MG63 (cell line): ENCODE results near the gene PIAS1. TPM values are rescaled to one million over a fixed set of nuclear protein-coding genes. Genes with fewer than 3 reads are reported as not detected.
"Not testable (repeated sequence)": the region's sequence is repeated elsewhere in the genome, so short reads cannot be mapped to it uniquely, and the experiment has no call there.

ENCODE experiments used
- DNase-seq: peaks from one replicate; pipeline ENCODE4 v3.0.0-alpha.2; 2020
- H3K27me3 ChIP-seq: fragments of 250-450 bp; sonication (Bioruptor Pico); 2 replicates; pipeline ENCODE4 v1.5.1; 2020; ENCODE audit warnings: mild to moderate bottlenecking, moderate library complexity
- H3K36me3 ChIP-seq: fragments of 250-450 bp; sonication (Bioruptor Pico); 2 replicates; pipeline ENCODE4 v1.5.1; 2020; ENCODE audit warnings: mild to moderate bottlenecking, moderate library complexity
- H3K4me3 ChIP-seq: fragments of 250-450 bp; sonication (Bioruptor Pico); 2 replicates; pipeline ENCODE4 v1.5.1; 2020; ENCODE audit warnings: mild to moderate bottlenecking, moderate library complexity
- H3K9me3 ChIP-seq: fragments of 250-450 bp; sonication (Bioruptor Pico); 2 replicates; pipeline ENCODE4 v1.5.1; 2020; ENCODE audit warnings: mild to moderate bottlenecking, moderate library complexity
- total RNA-seq: library from RNA; depleted of rRNA; stranded (reverse); fragments of >200 nt; shearing (Covaris generic); gene quantifications from 2 replicates; pipeline ENCODE4 v1.2.3, GENCODE V29; 2014; ENCODE audit warnings: low replicate concordance

Gene PIAS1
- total RNA-seq, 1 experiment from 2014 or later: 30.4 TPM

GRCh38 chr15:68221530-68222431 is 167.7 kb downstream of the PIAS1 start:
- H3K36me3 ChIP-seq: peaks cover 55% of the 10 kb centered on the region
- not testable (repeated sequence) for H3K4me3 ChIP-seq, H3K27me3 ChIP-seq, H3K9me3 ChIP-seq, DNase-seq

DNA sequence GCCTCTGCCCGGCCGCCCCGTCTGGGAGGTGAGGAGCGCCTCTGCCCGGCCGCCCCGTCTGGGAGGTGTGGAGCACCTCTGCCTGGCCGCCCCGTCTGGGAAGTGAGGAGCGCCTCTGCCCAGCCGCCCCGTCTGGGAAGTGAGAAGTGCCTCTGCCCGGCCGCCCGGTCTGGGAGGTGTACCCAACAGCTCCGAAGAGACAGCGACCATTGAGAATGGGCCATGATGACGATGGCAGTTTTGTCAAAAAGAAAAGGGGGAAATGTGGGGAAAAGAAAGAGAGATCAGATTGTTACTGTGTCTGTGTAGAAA is 168.3 kb downstream of the PIAS1 start:
- H3K4me3 ChIP-seq, H3K27me3 ChIP-seq, H3K9me3 ChIP-seq, DNase-seq: not testable (repeated sequence)
- H3K36me3 ChIP-seq: peaks cover 55% of the 10 kb centered on the region

- Histone ChIP-seq H3K4me3 (no peak overlapping the region), H3K9me3 (no peaks in the 10 kb centered on the region), H3K36me3 (peaks cover 61% of the 10 kb centered on the region), H3K27me3 (no peaks in the 10 kb centered on the region)
- DNase-seq: no peak
These were observed 169.1 kb downstream of the PIAS1 start for GRCh38 chr15:68223171-68223570.

- no peaks in the 10 kb centered on the region for H3K9me3 ChIP-seq
- peaks cover 59% of the 10 kb centered on the region for H3K36me3 ChIP-seq
- no peak for DNase-seq
- no peak overlapping the region for H3K4me3 ChIP-seq
- no peaks in the 10 kb centered on the region for H3K27me3 ChIP-seq
These were observed 170.0 kb downstream of the PIAS1 start for GRCh38 chr15:68224108-68224507.

DNA sequence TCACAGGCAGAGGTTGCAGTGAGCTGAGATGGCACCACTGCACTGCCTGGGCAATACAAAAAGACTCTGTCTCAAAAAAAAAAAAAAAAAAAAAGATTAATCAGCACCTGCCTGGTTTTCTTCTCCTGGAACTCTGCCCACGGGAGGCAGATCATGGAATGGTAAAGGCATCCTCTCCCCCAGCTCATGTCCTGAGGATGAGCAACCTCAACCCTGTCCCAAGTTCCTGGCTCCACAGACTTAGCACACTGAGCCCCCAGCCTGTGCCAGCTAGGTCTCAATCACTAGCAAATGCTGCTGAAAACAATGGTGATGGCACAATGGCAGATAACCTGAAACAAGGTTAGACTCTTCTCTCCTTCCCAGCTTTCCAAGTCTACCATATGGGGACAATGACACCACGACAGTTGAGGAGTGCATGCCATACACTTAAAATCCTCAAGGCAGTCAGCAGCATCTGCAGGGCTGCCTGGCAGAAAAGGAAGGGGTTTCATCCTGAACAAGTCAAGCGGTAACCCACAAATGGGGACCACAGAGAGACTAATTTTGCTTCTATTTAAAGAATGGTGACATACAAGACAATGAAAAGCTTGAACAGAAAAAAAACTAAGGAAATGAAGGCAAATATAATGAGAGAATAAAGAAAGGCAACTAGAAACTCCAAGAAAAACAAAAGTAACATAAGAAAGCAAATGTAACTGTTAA is 170.6 kb downstream of the PIAS1 start:
- H3K27me3 ChIP-seq: no peaks in the 10 kb centered on the region
- H3K36me3 ChIP-seq: peaks cover 53% of the 10 kb centered on the region
- no peak overlapping the region for H3K4me3 ChIP-seq
- H3K9me3 ChIP-seq: no peaks in the 10 kb centered on the region
- DNase-seq: no peak

DNA sequence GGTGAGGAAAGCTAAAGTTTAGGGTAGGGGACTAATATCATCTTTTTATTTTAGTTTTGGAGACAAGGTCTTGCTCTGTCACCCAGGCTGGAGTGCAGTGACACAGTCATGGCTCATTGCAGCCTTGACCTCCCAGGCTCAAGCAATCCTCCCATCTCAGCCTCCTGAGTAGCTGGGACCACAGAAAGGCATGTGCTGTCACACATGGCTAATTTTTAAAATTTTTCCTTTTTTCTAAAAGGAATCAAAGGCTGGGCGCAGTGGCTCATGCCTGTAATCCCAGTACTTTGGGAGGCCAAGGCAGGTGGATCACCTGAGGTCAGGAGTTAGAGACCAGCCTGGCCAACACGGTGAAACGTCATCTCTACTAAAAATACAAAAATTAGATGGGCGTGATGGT is 171.3 kb downstream of the PIAS1 start:
- DNase-seq, H3K27me3 ChIP-seq, H3K4me3 ChIP-seq, H3K9me3 ChIP-seq: not testable (repeated sequence)
- H3K36me3 ChIP-seq: peaks cover 46% of the 10 kb centered on the region

GRCh38 chr15:68227643-68228142 is 173.6 kb downstream of the PIAS1 start:
- H3K27me3 ChIP-seq: no peaks in the 10 kb centered on the region
- no peaks in the 10 kb centered on the region for H3K9me3 ChIP-seq
- H3K4me3 ChIP-seq: peak overlapping the region; percentile 97
- no peak for DNase-seq
- H3K36me3 ChIP-seq: peaks cover 40% of the 10 kb centered on the region

DNA sequence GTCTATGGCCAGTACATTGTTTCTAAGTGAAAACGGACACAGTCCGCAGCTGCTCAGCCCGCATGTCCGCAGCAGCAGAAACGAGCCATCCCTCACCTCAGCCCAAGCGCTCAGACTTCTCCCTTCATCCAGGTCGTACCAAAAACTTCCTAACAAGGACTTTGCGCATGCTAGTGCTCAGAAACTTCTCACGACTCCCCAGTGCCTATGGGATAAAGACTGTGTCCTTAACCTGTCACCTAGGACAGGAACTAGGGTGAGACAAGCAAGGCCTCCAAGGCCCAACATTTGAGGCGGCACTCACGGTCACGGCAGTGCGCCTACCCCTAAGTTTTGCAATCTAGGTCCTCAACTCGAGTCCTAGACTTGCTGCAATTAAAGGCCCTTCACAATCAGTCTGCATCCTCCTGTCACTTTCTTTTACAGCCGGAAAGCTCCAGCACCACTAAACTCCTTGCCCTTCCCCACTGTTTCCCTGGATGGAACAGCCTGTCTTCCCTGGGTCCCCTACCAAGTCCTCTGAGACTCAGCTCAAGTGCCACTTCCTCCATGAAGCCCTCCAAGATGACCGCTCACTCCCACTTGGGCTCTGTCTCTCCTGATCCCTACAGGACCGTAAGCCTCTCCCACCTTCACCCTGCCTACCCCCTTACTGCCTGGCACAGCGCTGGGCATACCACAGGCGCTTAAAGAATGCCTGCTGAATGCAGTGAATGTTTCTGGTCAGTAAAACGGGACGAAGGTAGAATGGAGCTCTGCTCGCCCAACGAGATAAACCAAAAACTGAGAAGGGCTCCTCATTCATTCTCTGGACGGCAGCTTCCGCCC is 174.2 kb downstream of the PIAS1 start:
- Histone ChIP-seq H3K36me3 (peaks cover 35% of the 10 kb centered on the region), H3K27me3 (no peaks in the 10 kb centered on the region), H3K9me3 (no peaks in the 10 kb centered on the region), H3K4me3 (peak overlapping the region; percentile 97)
- DNase-seq: peak; percentile 38

DNA sequence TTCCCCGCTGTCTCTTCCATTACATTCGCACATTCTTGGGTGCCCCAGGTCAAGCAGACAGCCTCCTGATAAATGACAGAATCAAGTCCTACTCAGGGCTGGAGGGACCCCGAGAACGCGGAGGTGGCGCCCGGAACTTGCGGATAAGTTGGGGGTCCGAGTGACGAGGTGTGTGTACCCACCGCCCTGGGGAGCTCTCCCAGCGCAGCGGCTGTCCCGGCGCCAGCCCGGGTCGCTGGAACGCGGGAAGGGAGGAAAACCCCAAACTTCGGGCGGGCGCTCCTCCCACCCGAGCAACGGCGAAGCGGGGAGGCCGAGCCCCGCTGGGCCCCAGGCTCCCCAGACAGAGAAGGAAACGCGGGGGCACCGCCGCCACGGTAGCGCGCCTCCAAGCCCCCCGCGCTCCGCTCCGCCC is 174.9 kb downstream of the PIAS1 start:
- no peak for DNase-seq
- Histone ChIP-seq H3K9me3 (no peaks in the 10 kb centered on the region), H3K4me3 (peak overlapping the region; percentile 97), H3K36me3 (peaks cover 29% of the 10 kb centered on the region), H3K27me3 (no peaks in the 10 kb centered on the region)

DNA sequence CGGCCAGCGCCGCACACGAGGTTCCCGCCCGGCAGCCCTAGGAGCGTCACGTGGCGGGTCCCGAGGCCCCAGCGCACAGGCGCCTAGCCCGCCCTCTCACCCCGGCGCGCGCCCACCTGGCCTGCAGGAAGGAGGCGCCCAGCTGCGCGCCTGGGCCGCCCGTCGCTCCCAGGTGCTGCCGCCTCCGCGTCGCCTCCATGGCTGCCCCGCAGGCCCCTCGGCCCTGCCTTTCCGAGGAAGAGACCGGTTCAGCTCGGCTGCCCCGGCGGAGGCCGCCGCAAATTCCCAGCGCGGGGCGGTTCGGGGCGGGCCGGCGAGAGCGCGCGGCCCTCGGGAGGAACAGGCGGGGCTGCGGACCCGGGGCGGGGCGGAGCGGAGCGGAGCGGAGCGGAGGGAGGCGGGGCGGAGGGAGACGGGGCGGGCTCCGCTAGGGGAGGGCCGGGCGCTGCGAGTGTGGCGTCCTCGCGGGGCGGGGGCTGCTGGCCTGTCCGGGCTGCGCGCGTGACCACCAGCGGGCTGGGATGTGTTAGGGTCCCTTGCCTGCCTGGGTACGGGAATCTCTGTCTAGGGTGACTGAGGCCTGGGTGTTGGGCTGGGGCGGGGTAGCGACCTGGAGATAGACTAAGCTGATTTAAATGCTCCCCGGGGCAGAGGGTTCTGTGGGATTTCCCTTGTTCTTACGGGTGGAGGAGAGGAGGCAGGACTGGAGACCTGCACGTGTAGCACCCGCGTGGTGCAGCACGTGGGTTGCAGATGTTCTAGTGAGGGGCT is 175.5 kb downstream of the PIAS1 start, which contains the start of gene CLN6:
CLN6 (minus strand) TSS at position 343 of the 771 bp plus-strand sequence; CDS start at position 199, 144 bp downstream.
- DNase-seq: peak; percentile 80
- H3K36me3 ChIP-seq: peaks cover 28% of the 10 kb centered on the region
- H3K27me3 ChIP-seq: no peaks in the 10 kb centered on the region
- peak within 1 kb of the TSS; percentile 97 for H3K4me3 ChIP-seq
- no peaks in the 10 kb centered on the region for H3K9me3 ChIP-seq

DNA sequence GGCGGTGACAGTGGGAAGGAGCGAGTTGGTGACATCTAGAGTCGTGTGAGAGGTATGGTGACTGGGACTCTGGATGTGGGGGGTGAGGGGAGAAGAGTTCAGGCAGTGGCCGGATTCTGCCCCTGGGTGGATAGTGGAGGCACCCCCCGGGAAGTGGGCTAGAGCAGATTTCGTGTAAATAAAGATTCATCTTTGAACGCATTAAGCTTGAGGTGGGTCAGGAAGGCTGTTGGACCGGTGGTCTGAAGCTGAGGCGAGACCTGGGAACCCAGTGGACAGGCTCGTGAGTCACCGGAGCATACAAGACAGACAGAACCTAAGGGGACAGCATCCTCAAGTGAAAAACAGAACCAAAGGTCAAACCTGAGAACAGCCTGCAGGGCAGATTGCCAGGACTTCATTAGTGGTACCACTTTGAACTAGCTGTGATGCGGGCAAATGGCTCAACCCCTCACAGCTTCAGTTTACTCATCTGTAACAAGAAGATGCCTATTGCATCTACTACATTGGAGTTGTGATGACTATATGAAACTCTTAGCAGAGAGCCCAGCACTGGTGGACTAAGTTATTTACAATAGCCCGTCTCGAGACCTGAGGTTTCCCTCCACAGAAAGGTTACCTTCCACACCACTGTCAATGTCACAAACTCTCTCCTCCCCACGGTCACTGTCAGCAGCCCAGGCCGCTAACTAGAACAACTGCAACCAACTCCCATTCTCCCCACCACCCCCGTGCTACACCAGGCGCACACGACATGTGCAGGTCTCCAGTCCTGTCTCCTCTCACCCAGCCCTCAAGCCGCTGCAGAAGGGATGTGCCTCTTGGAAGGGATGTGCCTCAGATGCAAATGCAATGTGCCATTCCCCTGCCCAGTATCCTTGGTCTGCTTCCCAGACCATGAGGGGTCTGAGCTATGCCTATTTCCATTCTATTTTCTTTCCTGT is 176.3 kb downstream of the PIAS1 start:
- H3K27me3 ChIP-seq: no peaks in the 10 kb centered on the region
- no peaks in the 10 kb centered on the region for H3K9me3 ChIP-seq
- DNase-seq: no peak
- H3K4me3 ChIP-seq: peak overlapping the region; percentile 97
- peaks cover 25% of the 10 kb centered on the region for H3K36me3 ChIP-seq

GRCh38 chr15:68231102-68231818 is 177.1 kb downstream of the PIAS1 start:
- Histone ChIP-seq H3K36me3 (peaks cover 22% of the 10 kb centered on the region), H3K27me3 (no peaks in the 10 kb centered on the region), H3K4me3 (no peak overlapping the region), H3K9me3 (no peaks in the 10 kb centered on the region)
- no peak for DNase-seq

- Histone ChIP-seq H3K9me3 (peaks cover under 1% of the 10 kb centered on the region; the same call in 1 of the 2 replicates), H3K4me3 (no peak overlapping the region), H3K27me3 (no peaks in the 10 kb centered on the region), H3K36me3 (peaks cover 13% of the 10 kb centered on the region)
- no peak for DNase-seq
These were observed 178.3 kb downstream of the PIAS1 start for GRCh38 chr15:68232449-68232848.

- Histone ChIP-seq H3K9me3 (peaks cover 2% of the 10 kb centered on the region; the same call in 1 of the 2 replicates), H3K27me3 (no peaks in the 10 kb centered on the region), H3K4me3 (no peak overlapping the region), H3K36me3 (peaks cover 9% of the 10 kb centered on the region)
- DNase-seq: no peak
These were observed 178.8 kb downstream of the PIAS1 start for GRCh38 chr15:68232937-68233336.
